MM.1S (cell line): ENCODE data around the gene SS18L1.

Source experiments
- DNase-seq: peaks from one replicate; pipeline ENCODE4 v3.0.0-alpha.2; 2015
- H2AFZ ChIP-seq: fragments of 300-600 bp; sonication (generic); 2 replicates; pipeline ENCODE4 v1.6.0; 2016; ENCODE audit warnings: antibody characterized with exemption, low read length
- H3F3A ChIP-seq: fragments of 300-600 bp; sonication (generic); 2 replicates; pipeline ENCODE4 v1.6.1; 2016; ENCODE audit warnings: mild to moderate bottlenecking, antibody characterized with exemption, low read length, moderate library complexity, mixed read lengths; ENCODE audit not compliant: insufficient read depth
- H3K27ac ChIP-seq: fragments of 300-600 bp; sonication (generic); 2 replicates; pipeline ENCODE4 v1.5.1; 2016; ENCODE audit warnings: mild to moderate bottlenecking, low read length
- H3K27me3 ChIP-seq: fragments of 300-600 bp; sonication (generic); replicated peaks from 2 replicates; pipeline ENCODE4 v1.6.0; 2016; ENCODE audit warnings: low read length; ENCODE audit not compliant: insufficient read depth
- H3K36me3 ChIP-seq: fragments of 300-600 bp; sonication (generic); replicated peaks from 2 replicates; pipeline ENCODE4 v1.6.1; 2016; ENCODE audit warnings: mild to moderate bottlenecking, low read length, mixed read lengths; ENCODE audit not compliant: insufficient read depth
- H3K4me1 ChIP-seq: fragments of 300-600 bp; sonication (generic); 2 replicates; pipeline ENCODE4 v1.6.1; 2016; ENCODE audit warnings: low read length, mixed read lengths
- H3K4me2 ChIP-seq: fragments of 300-600 bp; sonication (generic); 2 replicates; pipeline ENCODE4 v1.6.0; 2016; ENCODE audit warnings: low read depth, low read length
- H3K4me3 ChIP-seq: fragments of 300-600 bp; sonication (generic); 2 replicates; pipeline ENCODE4 v1.5.1; 2016; ENCODE audit warnings: low read length, mixed read lengths
- H3K79me2 ChIP-seq: fragments of 300-600 bp; sonication (generic); 2 replicates; pipeline ENCODE4 v1.6.1; 2016; ENCODE audit warnings: mixed run types, low read length, mixed read lengths
- H3K9ac ChIP-seq: fragments of 300-600 bp; sonication (generic); 2 replicates; pipeline ENCODE4 v1.6.1; 2016; ENCODE audit warnings: low read length, mixed read lengths
- H3K9me2 ChIP-seq: fragments of 300-600 bp; sonication (generic); replicated peaks from 2 replicates; pipeline ENCODE4 v1.6.1; 2016; ENCODE audit warnings: mild to moderate bottlenecking, low read length, mixed read lengths; ENCODE audit not compliant: insufficient read depth
- H3K9me3 ChIP-seq: fragments of 300-600 bp; sonication (generic); replicated peaks from 2 replicates; pipeline ENCODE4 v1.6.1; 2016; ENCODE audit warnings: mild to moderate bottlenecking, low read length, mixed read lengths; ENCODE audit not compliant: insufficient read depth
- H4K20me1 ChIP-seq: fragments of 300-600 bp; sonication (generic); 2 replicates; pipeline ENCODE4 v1.6.1; 2016; ENCODE audit warnings: mild to moderate bottlenecking, low read length, moderate library complexity, mixed read lengths; ENCODE audit not compliant: insufficient read depth
- CTCF ChIP-seq: fragments of 300-600 bp; sonication (generic); IDR thresholded peaks from 2 replicates; pipeline ENCODE4 v1.5.1; 2016; ENCODE audit warnings: antibody characterized with exemption, low read length, mixed read lengths
- EZH2 ChIP-seq: fragments of 300-600 bp; sonication (generic); optimal IDR thresholded peaks from 2 replicates; pipeline ENCODE3; 2017; ENCODE audit warnings: low read depth, mild to moderate bottlenecking, antibody characterized with exemption, low read length, mixed read lengths
- EZH2phosphoT487 ChIP-seq: fragments of 300-600 bp; sonication (generic); IDR thresholded peaks from 2 replicates; pipeline ENCODE4 v1.6.1; 2018; ENCODE audit warnings: antibody characterized with exemption, low read length

The SS18L1 gene

DNA sequence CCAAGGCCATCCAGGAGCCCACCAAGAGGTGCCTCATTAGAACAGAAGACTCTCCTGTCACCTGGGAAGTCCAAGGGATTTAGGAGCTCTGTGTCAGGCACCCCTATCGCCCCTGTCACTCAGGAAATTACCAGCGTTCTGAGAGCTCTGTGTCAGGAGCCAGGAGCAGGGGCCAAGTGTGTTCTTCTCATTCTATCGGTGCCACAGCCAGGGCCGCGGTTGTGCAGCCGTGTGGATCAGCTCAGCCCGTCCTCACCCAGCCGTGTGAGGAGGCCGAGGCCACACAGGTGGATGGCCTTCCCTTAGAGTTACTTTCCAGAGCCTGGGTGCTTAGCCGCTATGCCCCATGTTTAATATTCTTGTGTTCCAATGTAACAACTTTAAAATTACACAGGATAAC is 49.1 kb downstream of the SS18L1 start:
- no peaks in the 10 kb centered on the region for H3K9me3 ChIP-seq
- H3F3A ChIP-seq, result no peaks in the 10 kb centered on the region
- no peaks in the 10 kb centered on the region for H3K9me2 ChIP-seq
- no peak for TF ChIP-seq EZH2phosphoT487
- TF ChIP-seq EZH2, result no peak
- no peak for TF ChIP-seq CTCF
- no peaks in the 10 kb centered on the region for H3K4me1 ChIP-seq
- no peak overlapping the region for H3K4me3 ChIP-seq
- H3K79me2 ChIP-seq, result peaks cover 30% of the 10 kb centered on the region
- H4K20me1 ChIP-seq, result no peaks in the 10 kb centered on the region
- H3K9ac ChIP-seq, result no peak overlapping the region
- no peak overlapping the region for H3K27ac ChIP-seq
- DNase-seq, result no peak
- H2AFZ ChIP-seq, result no peak overlapping the region
- H3K36me3 ChIP-seq, result no peaks in the 10 kb centered on the region; the same call in 1 of the 2 replicates
- H3K27me3 ChIP-seq, result no peaks in the 10 kb centered on the region
- no peak overlapping the region for H3K4me2 ChIP-seq

DNA sequence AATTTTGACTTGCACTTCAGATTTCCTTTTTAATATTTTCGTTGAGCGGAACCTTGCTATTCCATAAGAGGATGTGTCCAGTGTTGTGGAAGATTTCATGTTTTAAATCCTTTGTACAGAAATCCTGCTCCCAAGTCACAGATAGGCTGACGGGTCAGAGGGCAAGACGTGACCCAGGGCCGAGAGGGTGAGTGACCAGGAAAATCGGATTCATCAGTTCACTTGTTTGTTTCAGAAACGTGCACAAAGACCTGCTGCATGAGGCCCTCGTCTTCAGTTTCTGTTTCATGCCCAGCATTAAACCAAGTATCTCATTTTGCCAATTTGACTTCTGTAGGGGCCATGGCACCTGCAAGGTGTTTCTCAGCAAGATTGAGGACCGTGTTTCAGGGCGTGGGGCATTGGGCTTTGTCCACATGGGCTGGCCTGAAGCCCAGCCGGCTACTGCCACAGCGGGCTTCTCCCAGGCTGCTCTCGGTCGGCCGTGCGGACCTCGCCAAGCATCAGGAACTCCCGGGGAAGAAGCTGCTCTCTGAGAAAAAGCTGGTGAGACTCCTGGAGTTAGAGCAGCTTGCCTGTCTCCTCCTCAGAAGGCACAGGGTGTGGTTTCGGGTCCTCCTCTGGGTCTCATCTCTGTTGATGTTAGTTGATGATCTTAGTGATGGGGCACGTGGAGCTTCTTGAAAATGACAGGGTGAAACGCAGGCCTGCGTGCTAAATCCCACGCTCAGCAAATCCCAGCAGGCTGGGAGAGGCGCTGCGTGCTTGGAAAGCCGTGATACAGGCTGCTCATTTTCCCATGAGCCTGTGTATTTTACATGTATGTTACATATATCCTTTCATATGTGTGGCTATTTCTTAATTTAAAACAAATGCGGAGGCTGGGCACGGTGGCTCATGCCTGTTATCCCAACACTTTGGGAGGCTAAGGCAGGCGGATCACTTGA is 49.8 kb downstream of the SS18L1 start:
- no peaks in the 10 kb centered on the region for H3K9me3 ChIP-seq
- no peak for TF ChIP-seq CTCF
- no peak for TF ChIP-seq EZH2
- no peak for TF ChIP-seq EZH2phosphoT487
- H3K27me3 ChIP-seq, result no peaks in the 10 kb centered on the region
- H3K4me1 ChIP-seq, result no peaks in the 10 kb centered on the region
- H3F3A ChIP-seq, result no peaks in the 10 kb centered on the region
- no peak overlapping the region for H3K4me3 ChIP-seq
- no peak overlapping the region for H2AFZ ChIP-seq
- peaks cover 23% of the 10 kb centered on the region for H3K79me2 ChIP-seq
- no peak overlapping the region for H3K27ac ChIP-seq
- H3K4me2 ChIP-seq, result no peak overlapping the region
- H3K9ac ChIP-seq, result no peak overlapping the region
- H3K9me2 ChIP-seq, result no peaks in the 10 kb centered on the region
- H4K20me1 ChIP-seq, result no peaks in the 10 kb centered on the region
- DNase-seq, result no peak
- H3K36me3 ChIP-seq, result no peaks in the 10 kb centered on the region; the same call in 1 of the 2 replicates

DNA sequence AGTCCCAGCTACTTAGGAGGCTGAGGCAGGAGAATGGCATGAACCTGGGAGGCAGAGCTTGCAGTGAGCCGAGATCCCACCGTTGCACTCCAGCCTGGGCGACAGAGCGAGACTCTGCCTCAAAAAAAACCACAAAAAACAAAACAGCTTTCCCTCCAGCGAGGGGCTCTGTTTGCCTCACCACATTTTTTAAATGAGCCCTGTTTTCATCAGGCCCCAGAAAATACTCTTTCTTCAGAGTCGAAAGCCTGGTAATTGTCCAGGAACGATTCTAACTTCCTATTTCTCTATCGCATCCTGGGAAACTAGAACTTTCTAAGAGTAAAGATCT is 51.5 kb downstream of the SS18L1 start:
- DNase-seq, result no peak
- no peak overlapping the region for H2AFZ ChIP-seq
- H4K20me1 ChIP-seq, result no peaks in the 10 kb centered on the region
- no peaks in the 10 kb centered on the region for H3K4me1 ChIP-seq
- H3K9me3 ChIP-seq, result no peaks in the 10 kb centered on the region
- no peaks in the 10 kb centered on the region for H3K9me2 ChIP-seq
- TF ChIP-seq CTCF (no peak), EZH2 (no peak), EZH2phosphoT487 (no peak)
- H3F3A ChIP-seq, result no peaks in the 10 kb centered on the region
- H3K4me3 ChIP-seq, result no peak overlapping the region
- no peak overlapping the region for H3K9ac ChIP-seq
- H3K79me2 ChIP-seq, result peaks cover 21% of the 10 kb centered on the region
- no peaks in the 10 kb centered on the region; the same call in 1 of the 2 replicates for H3K36me3 ChIP-seq
- H3K27ac ChIP-seq, result no peak overlapping the region
- H3K4me2 ChIP-seq, result no peak overlapping the region
- no peaks in the 10 kb centered on the region for H3K27me3 ChIP-seq
